Mononuclear cell (primary cell): ENCODE measurements around the gene NMD3. TPM values are rescaled to one million over a fixed set of nuclear protein-coding genes. Genes with fewer than 3 reads are reported as not detected.
"Not testable (repeated sequence)": the region's sequence is repeated elsewhere in the genome, so short reads cannot be mapped to it uniquely, and the experiment has no call there.

Experiments used
- H3K27me3 ChIP-seq: 2 replicates; pipeline ENCODE4 v1.6.0; 2011; ENCODE audit warnings: low read length, control low read depth; ENCODE audit not compliant: insufficient read depth
- H3K4me1 ChIP-seq: 2 replicates; pipeline ENCODE4 v1.5.1; 2011; ENCODE audit warnings: mild to moderate bottlenecking, low read length, control low read depth; ENCODE audit not compliant: insufficient read depth
- H3K4me3 ChIP-seq: 2 replicates; pipeline ENCODE4 v1.5.1; 2011; ENCODE audit warnings: mild to moderate bottlenecking, low read length, moderate library complexity
- H3K9me3 ChIP-seq: 2 replicates; pipeline ENCODE4 v1.5.1; 2011; ENCODE audit warnings: low read depth, mild to moderate bottlenecking, control low read depth, low read length
- total RNA-seq: library from RNA; depleted of rRNA; stranded (reverse); fragments of >200 nt; gene quantifications from one replicate; pipeline ENCODE4 v1.2.3, GENCODE V29; 2012

NMD3 gene
- total RNA-seq, 1 donor: 87.6 TPM

- no peaks in the 10 kb centered on the region for H3K4me1 ChIP-seq
- H3K9me3 ChIP-seq: no peaks in the 10 kb centered on the region
- no peak overlapping the region for H3K4me3 ChIP-seq
- H3K27me3 ChIP-seq: no peaks in the 10 kb centered on the region
These were observed 32.6 kb downstream of the NMD3 start for GRCh38 chr3:161253711-161254110.

GRCh38 chr3:161254861-161255260 lies 33.8 kb downstream of the NMD3 start:
- no peak overlapping the region for H3K4me3 ChIP-seq
- H3K9me3 ChIP-seq: no peaks in the 10 kb centered on the region
- H3K27me3 ChIP-seq: no peaks in the 10 kb centered on the region
- no peaks in the 10 kb centered on the region for H3K4me1 ChIP-seq

DNA sequence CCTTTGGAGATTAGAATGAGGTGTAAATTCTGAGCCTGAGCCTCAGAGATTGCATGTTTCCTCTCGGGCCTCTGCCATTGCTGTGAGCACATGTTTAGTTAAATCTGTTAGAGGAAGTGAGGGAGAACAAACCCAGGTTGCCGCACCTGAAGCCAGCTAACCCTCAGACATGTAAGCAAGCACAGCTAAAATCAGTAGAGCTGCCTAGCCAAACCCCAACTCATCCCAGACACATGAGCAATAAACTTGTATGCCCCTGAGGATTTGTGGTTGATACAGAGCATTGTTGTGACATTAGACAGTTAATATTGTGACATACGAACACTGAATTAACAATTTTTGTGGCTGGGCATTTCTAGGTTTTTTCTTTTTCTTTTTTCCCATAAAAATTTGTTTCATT lies 41.9 kb downstream of the NMD3 start:
- Histone ChIP-seq H3K9me3 (no peaks in the 10 kb centered on the region), H3K27me3 (no peaks in the 10 kb centered on the region), H3K4me3 (no peak overlapping the region), H3K4me1 (no peaks in the 10 kb centered on the region)

DNA sequence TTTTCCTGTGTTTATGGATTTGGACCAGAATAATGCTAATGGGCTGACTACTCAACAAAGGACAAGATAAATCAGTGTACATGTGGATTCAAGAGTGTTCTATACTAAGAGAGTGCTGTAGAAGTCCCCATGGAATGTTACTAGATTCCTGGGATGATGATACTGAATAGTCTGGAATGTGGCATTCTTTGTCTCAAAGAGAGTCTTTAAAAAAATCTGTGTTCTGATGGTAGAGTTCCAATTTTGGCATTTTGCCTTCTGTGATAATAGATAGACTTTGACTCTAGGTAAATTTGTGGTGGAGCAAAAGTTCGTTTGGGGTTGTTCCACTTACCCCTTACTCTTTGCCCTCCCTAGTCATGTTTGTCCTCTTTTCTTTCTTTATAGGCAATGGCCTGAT lies 43.7 kb downstream of the NMD3 start:
- no peaks in the 10 kb centered on the region for H3K27me3 ChIP-seq
- no peak overlapping the region for H3K4me3 ChIP-seq
- no peaks in the 10 kb centered on the region for H3K9me3 ChIP-seq
- no peaks in the 10 kb centered on the region for H3K4me1 ChIP-seq

DNA sequence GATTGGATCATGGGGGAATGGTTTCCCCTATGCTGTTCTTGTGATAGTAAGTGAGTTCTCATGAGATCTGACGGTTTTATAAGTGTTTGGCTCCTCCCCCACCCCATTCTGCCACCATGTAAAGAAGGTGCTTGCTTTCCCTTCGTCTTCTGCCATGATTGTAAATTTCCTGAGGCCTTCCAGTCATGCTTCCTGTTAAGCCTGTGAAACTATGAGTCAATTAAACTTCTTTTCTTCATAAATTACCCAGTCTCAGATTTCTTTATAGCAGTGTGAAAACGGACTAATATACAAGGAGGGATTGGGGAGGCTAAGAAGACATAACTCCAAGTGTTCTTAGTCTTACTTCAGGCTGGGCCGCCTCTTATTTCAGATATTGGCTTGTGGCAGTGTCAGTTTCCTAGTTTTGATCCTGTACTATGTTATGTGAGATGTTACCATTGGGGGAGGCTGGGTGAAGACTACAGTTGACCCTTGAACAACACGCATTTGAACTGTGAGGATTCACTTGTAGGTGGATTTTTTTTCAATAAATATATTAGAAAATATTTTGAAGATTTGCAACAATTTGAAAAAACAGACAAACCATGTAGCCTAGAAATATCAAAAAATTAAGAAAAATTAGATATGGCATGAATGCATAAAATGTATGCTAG lies 44.9 kb downstream of the NMD3 start:
- Histone ChIP-seq H3K4me1 (no peaks in the 10 kb centered on the region), H3K27me3 (no peaks in the 10 kb centered on the region), H3K9me3 (no peaks in the 10 kb centered on the region), H3K4me3 (no peak overlapping the region)

- H3K4me1 ChIP-seq: no peaks in the 10 kb centered on the region
- no peak overlapping the region for H3K4me3 ChIP-seq
- H3K9me3 ChIP-seq: no peaks in the 10 kb centered on the region
- H3K27me3 ChIP-seq: no peaks in the 10 kb centered on the region
These were observed 45.6 kb downstream of the NMD3 start for GRCh38 chr3:161266731-161267150.

GRCh38 chr3:161267646-161268045 lies 46.5 kb downstream of the NMD3 start:
- H3K4me1 ChIP-seq: no peaks in the 10 kb centered on the region
- no peak overlapping the region for H3K4me3 ChIP-seq
- no peaks in the 10 kb centered on the region for H3K9me3 ChIP-seq
- H3K27me3 ChIP-seq: no peaks in the 10 kb centered on the region

- Histone ChIP-seq H3K9me3 (no peaks in the 10 kb centered on the region), H3K4me3 (no peak overlapping the region), H3K27me3 (no peaks in the 10 kb centered on the region), H3K4me1 (no peaks in the 10 kb centered on the region)
These were observed 47.5 kb downstream of the NMD3 start for GRCh38 chr3:161268601-161269000.

GRCh38 chr3:161270991-161271390 lies 49.9 kb downstream of the NMD3 start:
- Histone ChIP-seq H3K27me3 (no peaks in the 10 kb centered on the region), H3K9me3 (no peaks in the 10 kb centered on the region), H3K4me1 (no peaks in the 10 kb centered on the region), H3K4me3 (no peak overlapping the region)

DNA sequence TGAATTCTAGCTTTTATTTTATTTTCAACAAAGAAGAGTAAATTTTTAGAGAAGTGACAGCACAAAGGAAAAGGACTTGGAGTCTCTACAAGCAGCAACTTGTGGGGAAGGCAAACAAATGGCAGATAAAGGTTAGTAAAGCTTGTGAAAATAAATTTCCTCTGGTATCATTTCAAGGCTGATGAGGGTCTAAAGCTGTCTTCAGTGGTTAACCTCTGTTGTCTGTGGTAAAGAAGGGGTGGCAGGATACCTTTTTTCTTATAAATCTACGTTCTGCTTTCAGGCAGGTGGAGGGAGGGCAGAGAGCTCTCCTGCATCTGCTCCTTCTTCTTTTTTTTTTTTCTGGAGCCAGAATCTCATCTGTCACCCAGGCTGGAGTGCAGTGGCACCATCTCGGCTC lies 50.5 kb downstream of the NMD3 start:
- Histone ChIP-seq H3K4me1 (no peaks in the 10 kb centered on the region), H3K9me3 (no peaks in the 10 kb centered on the region), H3K4me3 (no peak overlapping the region), H3K27me3 (no peaks in the 10 kb centered on the region)

- Histone ChIP-seq H3K27me3 (no peaks in the 10 kb centered on the region), H3K4me1 (no peaks in the 10 kb centered on the region)
These were observed 51.4 kb downstream of the NMD3 start for GRCh38 chr3:161272524-161272923.

GRCh38 chr3:161273589-161274218 lies 52.6 kb downstream of the NMD3 start:
- Histone ChIP-seq H3K9me3 (no peaks in the 10 kb centered on the region), H3K4me3 (no peak overlapping the region), H3K4me1 (no peaks in the 10 kb centered on the region), H3K27me3 (no peaks in the 10 kb centered on the region)

More at GRCh38 chr3:161272524-161272923, 51.4 kb downstream of the NMD3 start:
- Histone ChIP-seq H3K4me3 (no peak overlapping the region), H3K9me3 (no peaks in the 10 kb centered on the region)

- no peaks in the 10 kb centered on the region for H3K27me3 ChIP-seq
- H3K4me1 ChIP-seq: no peaks in the 10 kb centered on the region
- H3K4me3 ChIP-seq: no peak overlapping the region
- H3K9me3 ChIP-seq: no peaks in the 10 kb centered on the region
These were observed 53.7 kb downstream of the NMD3 start for GRCh38 chr3:161274691-161275298.

DNA sequence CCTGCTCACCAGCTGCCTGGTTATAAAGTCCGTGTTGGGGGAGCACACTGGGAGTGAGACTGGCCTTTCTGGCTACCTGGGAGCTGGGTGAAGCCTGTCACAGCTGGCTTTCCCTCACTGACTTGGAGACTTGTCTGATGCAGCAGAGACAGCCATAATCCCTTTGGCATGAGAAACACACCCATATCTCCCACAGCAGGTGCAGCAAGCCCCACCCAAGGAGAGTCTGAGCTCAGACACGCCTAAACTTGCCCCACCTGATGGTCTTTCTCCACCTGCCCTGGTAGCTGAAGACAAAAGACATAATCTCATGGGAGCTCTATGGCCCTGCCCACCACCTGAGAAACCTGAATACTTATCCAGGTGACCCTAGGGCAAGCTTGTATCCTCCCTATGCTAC lies 54.8 kb downstream of the NMD3 start:
- Histone ChIP-seq H3K9me3 (no peaks in the 10 kb centered on the region), H3K4me1 (no peaks in the 10 kb centered on the region), H3K4me3 (no peak overlapping the region), H3K27me3 (no peaks in the 10 kb centered on the region)

DNA sequence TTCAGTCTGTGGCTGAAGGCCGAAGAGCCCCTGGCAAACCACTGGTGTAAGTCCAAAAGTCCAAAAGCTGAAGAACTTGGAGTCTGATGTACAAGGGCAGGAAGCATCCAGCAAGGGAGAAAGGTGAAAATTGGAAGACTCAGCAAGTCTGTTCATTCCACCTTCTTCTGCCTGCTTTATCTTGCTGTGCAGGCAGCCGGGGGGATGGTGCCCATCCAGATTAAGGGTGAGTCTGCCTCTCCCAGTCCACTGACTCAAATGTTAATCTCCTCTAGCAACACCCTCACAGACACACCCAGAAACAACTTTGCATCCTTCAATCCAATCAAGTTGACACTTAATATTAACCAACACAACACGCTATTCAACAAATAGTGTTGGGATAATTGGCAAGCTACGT lies 61.3 kb downstream of the NMD3 start:
- H3K4me1 ChIP-seq, H3K27me3 ChIP-seq, H3K4me3 ChIP-seq, H3K9me3 ChIP-seq: not testable (repeated sequence)

GRCh38 chr3:161284989-161285388 lies 63.9 kb downstream of the NMD3 start:
- H3K4me3 ChIP-seq: no peak overlapping the region

More at GRCh38 chr3:161284989-161285388, 63.9 kb downstream of the NMD3 start:
- no peaks in the 10 kb centered on the region for H3K4me1 ChIP-seq
- H3K27me3 ChIP-seq: no peaks in the 10 kb centered on the region
- no peaks in the 10 kb centered on the region for H3K9me3 ChIP-seq
